Epidermal melanocyte (primary cell): ENCODE measurements around the gene KCTD10.
A peak's percentile ranks its signal among the peaks of the same experiment; 100 is the strongest.
"Not testable (repeated sequence)": the region's sequence is repeated elsewhere in the genome, so short reads cannot be mapped to it uniquely, and the experiment has no call there.

Source experiments
- DNase-seq: peaks from one replicate; pipeline ENCODE4 v3.0.0; 2011; ENCODE audit warnings: low spot score; ENCODE audit not compliant: insufficient read length

The KCTD10 gene

DNA sequence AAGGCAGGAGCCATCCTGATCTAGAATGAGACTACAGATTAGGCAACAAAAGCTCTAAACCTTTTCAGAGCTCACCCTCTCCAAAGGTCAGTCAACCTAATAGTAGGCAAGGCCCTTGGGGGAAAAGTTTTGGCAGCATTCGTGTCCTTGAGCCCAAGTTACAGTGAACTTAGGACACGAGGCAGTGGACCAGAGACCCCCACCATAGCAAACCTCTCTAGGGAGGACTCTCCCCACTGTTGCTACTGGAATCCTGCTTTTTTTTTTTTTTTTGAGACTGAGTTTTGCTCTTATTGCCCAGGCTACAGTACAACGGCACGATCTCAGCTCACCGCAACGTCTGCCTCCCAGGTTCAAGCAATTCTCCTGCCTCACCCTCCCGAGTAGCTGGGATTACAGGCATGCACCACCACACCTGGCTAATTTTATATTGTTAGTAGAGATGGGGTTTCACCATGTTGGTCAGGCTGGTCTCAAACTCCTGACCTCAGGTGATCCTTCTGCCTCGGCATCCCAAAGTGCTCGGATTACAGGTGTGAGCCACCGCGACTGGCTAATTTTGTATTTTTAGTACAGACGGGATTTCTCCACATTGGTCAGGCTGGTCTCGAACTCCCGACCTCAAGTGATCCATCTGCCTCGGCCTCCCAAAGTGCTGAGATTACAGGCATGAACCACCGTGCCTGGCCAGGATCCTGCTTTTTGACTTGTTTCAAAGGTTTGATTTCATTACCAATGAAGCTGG lies 3.4 kb downstream of the KCTD10 start:
- DNase-seq, result not testable (repeated sequence)

DNA sequence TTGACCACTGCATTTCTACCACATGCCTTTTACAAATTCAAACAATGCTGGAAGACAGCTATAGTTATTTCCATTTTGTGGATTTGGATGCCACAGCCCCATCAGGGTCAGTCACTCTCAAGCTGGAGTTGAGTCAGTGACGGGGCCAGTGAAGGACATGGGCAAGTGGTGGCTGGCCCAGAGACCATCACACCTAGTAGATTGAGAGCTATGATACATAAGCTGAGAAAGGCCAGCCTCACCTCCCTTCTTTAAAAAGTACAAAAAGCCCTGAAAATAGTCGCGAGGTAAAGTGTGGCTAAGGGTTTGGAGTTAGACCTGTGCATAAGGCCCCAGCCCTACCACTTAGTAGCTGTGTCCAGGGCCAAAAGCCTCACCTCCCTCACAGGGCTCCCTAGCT lies 4.1 kb downstream of the KCTD10 start:
- no peak for DNase-seq

DNA sequence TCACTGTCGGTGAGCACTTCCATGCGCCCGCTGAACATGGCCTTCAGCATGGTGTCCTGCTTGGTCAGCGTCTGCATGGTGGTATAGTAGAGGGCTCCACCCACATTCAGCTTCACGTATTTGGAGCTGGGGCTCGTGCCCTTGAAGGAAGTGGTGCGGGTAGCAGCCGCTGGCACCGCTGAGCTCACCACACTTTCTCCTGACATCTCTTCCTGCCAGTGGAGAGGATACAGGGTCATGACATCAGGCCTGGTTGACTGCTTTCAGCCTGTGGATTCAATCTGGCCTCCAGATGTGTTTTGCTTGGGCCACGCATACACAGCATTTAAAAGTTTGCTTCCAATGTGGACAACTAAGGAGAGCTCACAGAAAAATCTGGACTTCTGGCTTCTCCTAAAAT lies 7.6 kb downstream of the KCTD10 start:
- peak; percentile 51 for DNase-seq

DNA sequence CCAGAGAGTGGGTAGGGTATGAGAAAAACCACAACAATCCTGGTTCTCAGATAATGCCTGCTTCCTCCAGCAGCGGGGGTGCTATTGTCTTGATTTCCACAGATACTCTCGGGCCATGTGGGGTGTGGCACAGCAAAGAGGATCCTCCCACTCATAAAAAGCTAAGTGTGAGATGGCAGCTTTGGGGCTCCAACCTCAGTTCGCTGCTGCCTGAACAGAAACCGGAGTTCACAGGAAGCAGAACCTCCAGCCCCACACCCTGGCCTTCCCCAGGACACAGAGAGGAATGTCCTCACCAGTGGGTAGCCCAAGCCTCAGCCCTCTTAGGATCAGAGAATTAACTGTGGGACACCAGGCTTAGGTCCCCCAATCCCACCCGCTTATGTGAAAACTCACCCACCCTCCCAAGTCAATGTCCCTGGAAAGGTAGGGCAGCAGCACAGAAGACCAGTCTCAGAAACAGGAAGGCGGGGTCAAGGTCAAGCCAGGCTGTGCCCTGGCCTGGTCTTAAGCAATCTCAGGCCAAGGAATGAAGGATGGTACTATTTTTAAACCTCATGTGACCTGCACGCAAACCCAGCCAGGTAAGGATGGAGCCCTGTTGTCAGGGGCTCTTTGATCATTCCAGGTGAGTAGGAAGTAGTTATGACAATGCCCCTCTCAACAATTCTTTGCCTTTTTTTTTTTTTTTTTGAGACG lies 9.0 kb downstream of the KCTD10 start:
- no peak for DNase-seq

DNA sequence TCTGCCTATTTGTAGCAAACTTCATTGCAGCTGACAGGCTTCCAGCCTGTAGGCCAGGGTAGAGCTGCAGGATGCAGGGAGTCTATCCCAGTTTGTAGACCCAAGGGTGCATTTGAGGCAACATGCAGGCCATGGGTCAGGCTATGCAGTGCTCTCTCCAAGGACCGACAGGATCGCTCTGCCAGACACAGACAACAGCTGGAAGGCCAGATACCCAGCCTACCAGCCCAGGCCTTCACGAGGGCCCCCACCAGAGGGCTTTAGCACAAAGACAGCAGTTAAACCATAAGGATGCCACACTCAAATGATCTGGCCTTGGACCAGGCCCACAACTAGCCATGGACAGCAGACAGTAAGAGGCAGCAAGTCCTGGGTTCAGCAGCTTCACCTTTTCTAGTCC lies 10.3 kb downstream of the KCTD10 start:
- DNase-seq, result no peak

DNA sequence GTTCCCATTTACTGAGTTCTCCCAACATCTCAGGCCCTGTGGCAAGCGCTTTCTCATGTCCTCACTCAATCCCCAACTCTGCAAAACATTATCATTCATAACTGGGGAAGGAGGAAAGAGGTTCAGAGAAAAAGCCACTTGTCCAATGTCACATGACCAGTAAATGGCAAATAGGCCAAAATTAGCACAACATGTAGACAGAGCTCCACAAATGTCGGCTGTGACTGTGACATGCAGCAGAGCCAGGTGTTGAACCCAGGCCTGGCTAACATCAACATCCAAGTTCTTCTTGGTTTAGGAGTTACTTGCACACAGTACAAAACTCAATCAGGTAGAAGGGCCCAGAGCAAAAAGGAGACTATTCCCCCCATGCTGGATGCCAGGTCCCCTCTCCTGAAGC lies 10.8 kb downstream of the KCTD10 start:
- no peak for DNase-seq

DNA sequence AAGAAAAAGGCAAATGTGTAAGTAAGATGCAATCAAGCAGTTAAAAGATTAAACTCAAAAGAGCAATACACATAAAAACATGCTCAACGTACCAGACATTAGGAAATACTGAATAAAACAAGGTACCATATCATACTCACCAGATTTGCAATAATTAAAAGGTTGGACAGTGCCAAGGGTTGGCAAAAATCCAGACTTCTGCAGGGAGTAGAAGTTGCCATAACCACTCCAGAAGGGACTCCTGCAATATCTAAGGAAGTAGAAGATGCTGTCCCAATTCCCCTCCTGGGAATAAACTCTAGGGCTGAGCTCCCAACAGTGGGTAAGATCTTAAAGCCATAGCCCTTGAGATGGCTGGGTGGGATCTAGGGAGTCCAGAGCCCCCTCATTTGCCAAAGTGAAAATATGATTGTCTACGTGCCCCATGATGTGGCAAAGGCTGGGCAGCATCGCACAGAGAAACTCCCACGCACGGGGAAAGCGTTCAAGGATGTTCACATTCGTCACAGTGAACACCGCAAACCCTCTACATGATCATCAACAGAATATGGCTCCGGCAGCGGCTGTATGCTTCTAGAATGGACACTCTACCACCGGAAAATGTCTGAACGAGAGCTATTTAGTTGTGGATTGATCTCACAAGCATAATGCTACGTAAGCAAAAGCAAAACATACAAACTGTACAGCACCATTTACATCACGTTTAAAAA lies 12.3 kb downstream of the KCTD10 start:
- DNase-seq, result no peak

DNA sequence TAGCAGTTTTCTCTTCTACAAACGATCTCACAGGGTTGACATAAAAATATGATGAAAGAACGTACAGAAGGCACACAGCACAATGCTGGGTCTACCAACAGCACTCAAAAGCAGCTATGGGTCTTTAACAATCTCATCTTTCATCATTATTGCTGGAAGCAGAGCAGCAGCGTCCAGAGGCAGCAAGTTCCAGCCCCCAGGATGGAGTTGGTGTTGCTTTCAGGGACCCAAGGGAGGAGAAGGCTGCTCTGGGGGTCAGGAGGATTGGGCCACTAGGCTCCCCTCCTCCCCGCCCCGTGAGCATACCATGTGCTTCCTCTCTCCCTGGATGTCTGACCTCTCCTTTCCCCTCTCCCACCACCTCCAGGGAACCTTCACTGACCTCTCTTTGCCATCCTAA lies 13.3 kb downstream of the KCTD10 start:
- no peak for DNase-seq

DNA sequence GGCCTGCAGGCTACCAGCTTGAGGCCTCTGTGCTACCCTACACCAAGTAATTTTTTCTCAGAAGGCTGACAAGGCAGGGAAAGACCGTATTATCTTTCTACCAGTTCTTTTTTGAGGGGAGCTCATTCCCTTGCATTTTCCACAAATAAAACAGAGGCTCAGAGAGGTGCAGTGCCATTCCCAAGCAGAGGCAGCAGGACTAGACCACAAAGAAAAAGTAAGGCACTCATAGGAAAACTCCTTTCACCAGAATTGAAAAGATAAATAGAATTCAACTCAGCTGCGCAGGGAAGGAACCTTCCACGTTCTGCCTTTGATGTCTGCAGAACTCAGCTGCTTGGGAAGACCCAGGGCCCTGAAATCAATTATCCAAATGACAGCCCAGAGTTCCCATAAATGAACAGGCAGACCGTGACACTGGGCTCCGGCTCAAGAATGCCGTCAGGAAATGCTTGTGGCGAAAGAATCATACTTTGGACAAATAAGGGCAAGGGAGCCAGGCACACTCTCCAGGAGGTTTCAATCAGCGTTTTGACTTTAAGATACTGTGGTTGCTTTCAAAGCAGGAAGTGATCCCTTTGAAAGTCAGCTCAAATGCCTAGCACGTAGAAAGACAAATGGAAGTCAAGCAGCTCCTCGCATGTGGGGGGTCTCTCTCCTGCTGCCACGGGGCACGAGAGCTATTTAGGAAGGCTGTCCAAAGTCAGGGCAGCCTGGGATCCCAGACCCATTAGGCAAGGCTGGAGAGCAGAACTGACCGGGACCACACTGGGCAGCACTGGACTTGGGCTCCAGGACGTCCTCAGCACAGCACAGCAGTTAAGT lies 14.0 kb downstream of the KCTD10 start:
- peak; percentile 89 for DNase-seq

DNA sequence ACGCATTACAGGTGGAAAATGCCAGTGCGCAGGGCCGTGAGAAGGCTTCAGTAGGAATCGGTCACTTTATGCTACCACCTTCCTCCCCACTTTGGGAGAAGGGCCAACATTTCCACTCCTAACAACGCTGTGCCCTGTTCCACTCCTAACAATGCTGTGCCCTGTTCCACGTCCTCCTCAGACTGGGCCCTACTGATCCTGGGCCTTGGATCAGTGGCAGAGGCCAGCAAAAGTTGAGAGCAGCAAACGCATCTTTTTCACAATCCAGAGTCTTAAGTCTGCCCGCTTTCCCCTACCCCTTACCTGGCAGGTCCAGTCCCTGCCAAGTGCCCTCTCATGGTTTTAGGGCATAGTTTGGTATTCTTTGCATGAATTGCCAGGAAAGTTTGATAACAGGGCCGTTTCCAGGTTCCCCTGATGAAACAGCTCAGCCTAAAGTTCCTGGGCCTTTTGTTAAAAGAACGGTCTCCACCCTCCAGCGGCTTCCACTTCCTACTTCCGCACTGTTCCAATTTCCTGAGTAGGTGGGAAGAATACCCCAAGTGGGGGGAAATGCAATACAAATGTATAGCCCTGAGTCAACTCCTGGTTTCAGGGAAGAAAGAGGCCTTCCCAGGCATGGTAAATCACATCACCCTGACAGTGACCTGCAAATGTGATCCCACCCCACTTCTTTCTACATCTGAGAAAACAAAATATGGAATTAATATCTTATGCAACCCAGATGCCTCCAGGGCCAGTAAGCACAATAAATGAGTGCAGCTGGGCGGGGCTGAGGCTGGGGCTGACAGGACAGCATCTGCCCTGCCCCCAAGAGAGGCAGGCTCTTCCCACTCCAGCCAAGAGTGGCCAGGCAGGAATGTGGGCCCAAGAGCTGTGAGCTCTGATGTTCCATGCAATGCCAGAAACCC lies 15.0 kb downstream of the KCTD10 start:
- DNase-seq, result peak; percentile 79

DNA sequence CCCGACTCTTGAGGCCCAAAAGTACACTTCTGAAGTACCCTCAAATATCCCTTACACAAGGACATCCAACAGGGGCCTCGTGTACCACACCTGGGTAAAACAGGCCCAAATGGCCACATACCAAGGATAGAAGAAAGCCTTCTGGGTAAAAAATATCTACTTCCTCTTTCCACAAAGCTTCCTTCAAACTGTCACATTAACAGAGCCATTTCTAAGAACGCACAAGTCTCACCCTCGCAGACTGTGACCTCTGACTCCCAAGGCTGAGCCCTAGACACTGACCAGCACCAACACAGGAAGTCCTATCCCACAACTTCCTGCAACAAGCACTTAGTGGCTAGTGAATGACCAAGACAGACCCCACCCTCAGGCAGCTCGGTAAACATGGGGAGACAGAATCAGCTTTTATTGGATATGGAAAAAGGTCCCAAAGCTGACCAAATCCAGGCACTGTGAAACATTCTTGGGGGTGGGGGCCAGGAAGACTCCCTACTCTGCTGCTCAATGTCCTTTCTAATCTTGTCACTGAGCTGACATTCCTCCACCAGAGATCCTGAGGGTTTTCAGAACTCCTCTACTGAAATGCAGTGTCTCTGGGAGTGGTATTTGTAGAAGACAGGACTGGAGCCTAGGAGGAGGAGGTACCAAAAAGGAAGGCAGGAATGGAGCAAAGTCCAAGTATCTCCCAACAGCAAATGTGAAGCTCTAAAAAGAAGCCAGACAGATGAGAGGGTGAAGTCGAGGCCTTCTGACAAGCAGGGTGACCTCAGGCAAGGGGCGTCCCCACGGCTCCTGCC lies 15.9 kb downstream of the KCTD10 start:
- no peak for DNase-seq

DNA sequence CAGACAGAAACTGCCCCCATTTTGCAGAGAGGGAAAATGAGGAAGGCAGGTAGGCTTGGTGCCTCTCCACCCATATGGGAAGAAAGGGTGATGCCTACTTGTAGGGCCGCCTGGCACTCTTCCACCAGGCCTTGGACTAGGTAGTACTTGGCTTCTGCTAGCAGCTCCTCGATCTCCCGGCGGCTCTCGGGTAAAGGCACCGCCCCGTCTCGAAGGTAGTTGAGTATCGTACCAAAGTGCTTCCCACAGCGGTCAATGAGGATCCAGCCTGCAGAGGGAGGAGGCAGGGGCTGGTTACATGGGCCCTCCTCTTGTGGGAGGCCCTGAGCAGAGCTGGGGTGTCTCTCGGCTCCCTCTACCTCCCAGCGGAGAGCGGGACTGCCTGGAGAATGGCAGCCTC lies 16.6 kb downstream of the KCTD10 start:
- no peak for DNase-seq

DNA sequence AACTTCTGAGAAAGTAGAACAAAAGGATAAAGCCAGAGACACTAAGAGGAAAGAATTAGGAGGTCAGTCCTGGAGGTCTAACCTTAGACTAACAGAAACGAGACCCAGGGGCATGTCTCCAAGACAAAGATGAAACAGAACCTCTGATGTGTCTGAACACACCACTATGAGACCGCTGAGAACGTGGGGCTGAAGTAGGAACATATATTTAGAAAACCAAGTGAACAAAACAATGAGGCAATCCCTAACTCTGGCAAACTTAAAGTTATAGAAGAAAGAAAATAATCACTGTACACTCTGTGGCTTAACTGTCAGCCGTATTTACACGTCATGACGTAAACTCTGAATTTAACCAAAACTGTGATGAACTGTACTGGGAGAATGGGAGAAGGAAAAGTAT lies 17.9 kb downstream of the KCTD10 start:
- no peak for DNase-seq

DNA sequence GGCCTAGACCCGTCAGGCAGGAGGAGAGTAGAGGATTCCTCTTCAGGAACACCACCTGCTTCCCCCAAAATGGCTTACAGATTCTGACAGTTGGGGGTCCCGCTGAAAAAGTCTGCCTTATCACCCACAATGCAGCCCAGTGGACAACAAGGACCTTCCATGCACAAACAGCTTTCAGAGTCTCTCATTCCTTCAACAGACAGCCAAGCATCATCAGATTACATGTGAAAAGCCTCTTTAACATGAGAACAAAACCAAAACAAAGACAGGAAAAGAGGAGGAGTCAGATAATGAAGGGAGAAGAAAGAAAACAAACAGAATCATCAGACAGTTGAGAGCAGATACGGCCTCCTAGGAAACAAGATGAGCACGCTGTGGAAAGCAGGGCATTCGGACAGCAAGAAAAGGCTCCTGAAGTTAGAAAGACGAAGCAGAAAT lies 18.3 kb downstream of the KCTD10 start:
- no peak for DNase-seq

DNA sequence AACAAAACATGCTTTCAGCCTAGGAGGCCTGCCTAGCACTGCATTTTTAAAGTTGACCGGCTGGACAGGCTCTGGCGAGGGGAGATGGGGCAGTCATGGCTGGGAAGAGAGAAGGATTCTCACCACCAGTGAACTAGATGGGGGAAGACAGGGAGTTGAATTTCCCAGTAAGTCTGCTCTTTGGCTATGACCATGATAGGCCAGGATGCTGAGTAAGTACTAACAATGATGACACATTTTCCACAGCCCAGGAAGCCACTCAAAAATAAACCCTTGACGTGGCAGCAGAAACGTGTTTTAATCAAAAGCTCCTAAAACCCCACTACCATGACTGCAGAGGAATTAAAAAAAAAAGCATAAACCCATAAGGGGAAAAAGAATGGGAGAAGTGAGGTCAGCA lies 19.0 kb downstream of the KCTD10 start:
- DNase-seq, result no peak

DNA sequence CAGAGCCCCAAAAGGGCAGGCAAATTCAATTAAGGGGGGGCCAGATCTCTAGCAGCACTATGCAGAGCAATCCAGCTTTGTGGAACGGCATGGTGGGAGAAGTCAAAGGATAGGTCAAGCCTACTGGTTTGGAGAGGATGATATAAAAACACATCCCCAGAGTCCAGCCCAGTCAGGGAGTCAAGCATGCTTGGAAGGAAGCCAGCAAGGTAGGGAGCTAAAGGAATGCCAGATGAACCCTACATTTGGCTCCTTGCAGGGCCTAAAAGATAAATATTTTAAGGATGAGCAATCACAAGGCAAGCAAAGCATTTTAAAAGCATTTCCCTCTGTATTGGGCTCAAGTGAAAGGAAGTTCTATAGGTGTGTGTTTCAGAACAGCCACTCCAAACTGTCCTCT lies 21.4 kb downstream of the KCTD10 start:
- no peak for DNase-seq

DNA sequence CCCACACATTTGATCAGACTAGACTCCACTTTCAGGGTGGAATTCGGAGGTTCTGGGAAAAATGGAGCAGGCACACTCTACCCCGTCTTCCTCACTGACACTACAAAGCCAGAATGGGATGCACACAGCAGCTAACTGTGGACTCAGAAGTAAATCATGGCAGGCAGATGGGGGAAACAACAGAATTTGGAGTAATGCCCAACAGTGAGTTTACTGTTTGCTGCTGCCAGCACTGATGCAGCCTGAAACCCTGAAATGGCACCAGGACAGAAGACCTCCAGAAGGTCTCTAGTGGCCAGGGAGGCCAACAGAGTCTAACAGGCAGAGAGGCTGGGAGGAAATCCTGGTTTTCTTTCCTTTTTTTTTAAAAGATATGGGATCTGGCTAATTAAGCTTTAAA lies 24.6 kb downstream of the KCTD10 start:
- DNase-seq, result no peak

DNA sequence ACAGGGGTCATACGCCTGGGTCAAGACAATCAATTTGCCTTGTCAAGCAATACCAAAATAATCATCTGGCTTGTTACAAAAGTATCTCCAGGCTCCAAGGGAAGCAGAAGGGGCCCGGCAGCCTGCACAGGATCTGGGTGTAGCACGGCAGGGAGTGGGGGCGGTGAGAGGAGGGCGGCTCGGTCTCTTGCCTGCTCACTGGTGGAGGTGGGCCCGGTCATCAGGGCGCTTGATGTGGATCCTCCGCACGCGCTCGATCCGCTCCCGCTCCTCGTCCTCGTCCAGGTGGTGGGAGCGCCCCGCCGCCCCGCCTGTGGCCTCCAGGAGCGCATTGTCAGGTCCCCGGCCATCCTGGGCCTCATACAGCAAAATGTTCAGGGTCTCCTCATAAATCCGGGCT lies 25.7 kb downstream of the KCTD10 start:
- no peak for DNase-seq

DNA sequence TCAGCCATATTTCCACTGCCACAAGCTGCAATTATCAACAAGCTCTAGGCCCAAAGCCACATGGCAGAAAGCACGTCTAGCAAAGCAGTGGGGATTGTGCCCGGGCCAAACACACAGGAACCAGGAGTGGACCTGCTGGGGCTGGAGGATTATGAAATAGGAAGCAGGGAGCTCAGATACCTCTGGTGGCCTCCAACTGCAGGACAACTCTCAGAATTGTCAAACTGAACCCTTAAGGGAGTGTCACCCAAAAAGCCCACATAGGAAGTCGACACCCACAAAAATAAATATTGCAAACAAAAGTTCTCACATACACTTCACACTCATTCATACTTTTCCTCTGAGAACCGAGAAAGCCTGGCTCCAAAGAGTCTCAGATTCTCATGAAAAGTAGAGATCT lies 26.1 kb downstream of the KCTD10 start:
- DNase-seq, result no peak
